22Rv1 (cell line): Measurements from ENCODE around the gene XRN2.

Experiments used
- CTCF ChIP-seq: fragments of 450-650 bp; IDR thresholded peaks from 2 replicates; pipeline ENCODE4 v1.5.1; 2017; ENCODE audit warnings: mild to moderate bottlenecking
- ZFX ChIP-seq: fragments of 450-650 bp; IDR thresholded peaks from 2 replicates; pipeline ENCODE4 v1.6.1; 2017; ENCODE audit warnings: antibody characterized with exemption, borderline replicate concordance

GRCh38 chr20:21257192-21257591, 45.9 kb upstream of the XRN2 start:
- no peak for TF ChIP-seq CTCF
- TF ChIP-seq ZFX, result no peak
